ENCODE results near the gene TLCD3B.

Gene TLCD3B

GRCh38 chr16:30065943-30066760 lies 35.1 kb upstream of the TLCD3B start:
- FAIRE-seq (no peak), DNase-seq (ENCODE audit: insufficient read length, low spot score) (no peak)
- TF ChIP-seq POLR2A (IDR thresholded peaks at IDR 0.05; ENCODE audit: low read depth, low read length) = no peak

- peak; percentile 90 for DNase-seq (ENCODE audit: insufficient read length, low spot score)
- peak; percentile 94 for TF ChIP-seq POLR2A (IDR thresholded peaks at IDR 0.05; ENCODE audit: low read depth, low read length)
- FAIRE-seq = no peak
Measured at GRCh38 chr16:30065102-30065942, 34.3 kb upstream of the TLCD3B start, which contains the start of gene ALDOA. Gene ALDOA (plus strand): TSS chr16:30065760. CDS start chr16:30066898, 1,138 bp downstream.

GRCh38 chr16:30064729-30065101 lies 33.6 kb upstream of the TLCD3B start:
- no peak for FAIRE-seq
- no peak for TF ChIP-seq POLR2A (IDR thresholded peaks at IDR 0.05; ENCODE audit: low read depth, low read length)
- DNase-seq (ENCODE audit: insufficient read length, low spot score) = no peak

- no peak for DNase-seq (ENCODE audit: insufficient read length, low spot score)
- TF ChIP-seq POLR2A (IDR thresholded peaks at IDR 0.05; ENCODE audit: low read depth, low read length) = no peak
Measured at GRCh38 chr16:30063893-30064728, 33.0 kb upstream of the TLCD3B start.

GRCh38 chr16:30063278-30063892 lies 32.3 kb upstream of the TLCD3B start:
- FAIRE-seq = no peak
- no peak for TF ChIP-seq POLR2A (IDR thresholded peaks at IDR 0.05; ENCODE audit: low read depth, low read length)
- no peak for DNase-seq (ENCODE audit: insufficient read length, low spot score)

More at GRCh38 chr16:30063893-30064728, 33.0 kb upstream of the TLCD3B start:
- no peak for FAIRE-seq

- DNase-seq (ENCODE audit: insufficient read length, low spot score) = no peak
- TF ChIP-seq POLR2A (IDR thresholded peaks at IDR 0.05; ENCODE audit: low read depth, low read length) = no peak
- FAIRE-seq = no peak
Measured at GRCh38 chr16:30060836-30061554, 29.9 kb upstream of the TLCD3B start.

- no peak for TF ChIP-seq POLR2A (IDR thresholded peaks at IDR 0.05; ENCODE audit: low read depth, low read length)
- DNase-seq (ENCODE audit: insufficient read length, low spot score) (no peak), FAIRE-seq (no peak)
Measured at GRCh38 chr16:30060346-30060745, 29.3 kb upstream of the TLCD3B start.

GRCh38 chr16:30054959-30055553 lies 24.0 kb upstream of the TLCD3B start:
- FAIRE-seq (no peak), DNase-seq (ENCODE audit: insufficient read length, low spot score) (no peak)
- no peak for TF ChIP-seq POLR2A (IDR thresholded peaks at IDR 0.05; ENCODE audit: low read depth, low read length)

- no peak for TF ChIP-seq POLR2A (IDR thresholded peaks at IDR 0.05; ENCODE audit: low read depth, low read length)
- DNase-seq (ENCODE audit: insufficient read length, low spot score) (no peak), FAIRE-seq (no peak)
Measured at GRCh38 chr16:30054451-30054850, 23.4 kb upstream of the TLCD3B start.

GRCh38 chr16:30053376-30054015 lies 22.4 kb upstream of the TLCD3B start:
- TF ChIP-seq POLR2A (IDR thresholded peaks at IDR 0.05; ENCODE audit: low read depth, low read length) = peak; percentile 37; the same call in 1 of the 2 replicates
- FAIRE-seq (no peak), DNase-seq (ENCODE audit: insufficient read length, low spot score) (peak; percentile 70)

- no peak for FAIRE-seq
- peak; percentile 85 for DNase-seq (ENCODE audit: insufficient read length, low spot score)
- no peak for TF ChIP-seq POLR2A (IDR thresholded peaks at IDR 0.05; ENCODE audit: low read depth, low read length)
Measured at GRCh38 chr16:30052671-30053372, 21.8 kb upstream of the TLCD3B start.
